ENCODE measurements around the gene LSAMP.

DNA sequence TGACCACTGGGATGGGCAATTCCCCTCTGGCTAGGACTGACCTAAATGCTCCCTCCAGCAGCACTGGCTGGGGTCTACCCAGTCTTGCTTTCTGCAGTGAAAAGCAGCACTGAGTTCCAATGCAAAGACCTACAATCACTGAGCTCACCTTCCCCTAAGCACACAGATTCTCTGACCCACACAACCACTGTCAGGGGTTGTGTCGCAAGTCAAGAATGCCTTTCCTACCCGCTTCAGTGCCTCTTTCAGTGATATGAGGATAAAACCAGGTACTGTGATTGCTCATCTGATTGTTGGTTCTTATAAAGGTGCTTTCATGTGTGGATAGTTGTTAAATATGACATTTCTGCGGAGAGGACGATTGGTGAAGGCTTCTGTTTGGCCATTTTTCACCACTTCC lies 476.4 kb downstream of the LSAMP start:
- TF ChIP-seq, protein P1, sequence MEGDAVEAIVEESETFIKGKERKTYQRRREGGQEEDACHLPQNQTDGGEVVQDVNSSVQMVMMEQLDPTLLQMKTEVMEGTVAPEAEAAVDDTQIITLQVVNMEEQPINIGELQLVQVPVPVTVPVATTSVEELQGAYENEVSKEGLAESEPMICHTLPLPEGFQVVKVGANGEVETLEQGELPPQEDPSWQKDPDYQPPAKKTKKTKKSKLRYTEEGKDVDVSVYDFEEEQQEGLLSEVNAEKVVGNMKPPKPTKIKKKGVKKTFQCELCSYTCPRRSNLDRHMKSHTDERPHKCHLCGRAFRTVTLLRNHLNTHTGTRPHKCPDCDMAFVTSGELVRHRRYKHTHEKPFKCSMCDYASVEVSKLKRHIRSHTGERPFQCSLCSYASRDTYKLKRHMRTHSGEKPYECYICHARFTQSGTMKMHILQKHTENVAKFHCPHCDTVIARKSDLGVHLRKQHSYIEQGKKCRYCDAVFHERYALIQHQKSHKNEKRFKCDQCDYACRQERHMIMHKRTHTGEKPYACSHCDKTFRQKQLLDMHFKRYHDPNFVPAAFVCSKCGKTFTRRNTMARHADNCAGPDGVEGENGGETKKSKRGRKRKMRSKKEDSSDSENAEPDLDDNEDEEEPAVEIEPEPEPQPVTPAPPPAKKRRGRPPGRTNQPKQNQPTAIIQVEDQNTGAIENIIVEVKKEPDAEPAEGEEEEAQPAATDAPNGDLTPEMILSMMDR (IDR thresholded peaks at IDR 0.05): no peak
- TF ChIP-seq EZH2 (IDR thresholded peaks at IDR 0.05): no peak
- TF ChIP-seq EZH2phosphoT487 (IDR thresholded peaks at IDR 0.05): no peak

All from neural progenitor cell (in vitro differentiated cells).